Activated naive CD4-positive, alpha-beta T cell treated with anti-CD3 and anti-CD28 coated beads, Interleukin-2, amount 50 U/mL, for 72 hours (primary cell): ENCODE measurements around the gene MBTPS1. TPM values are rescaled to one million over a fixed set of nuclear protein-coding genes. Genes with fewer than 3 reads are reported as not detected.

Experiments
- ATAC-seq, 2 donors: fragments of 150-1000 bp; cut with Tn5 transposase; 2 replicates each; pipeline ENCODE4 v1.10.0; 2021; ENCODE audit warnings: mild to moderate bottlenecking in 2 of 2, moderate library complexity in 2 of 2
- DNase-seq, 2 donors: peaks; one replicate each; pipeline ENCODE4 v3.0.0; 2021 to 2022; ENCODE audit warnings: low spot score in 2 of 2
- H3K27ac Mint-ChIP-seq, 2 donors: one replicate each; pipeline ENCODE4 v1.8.0; 2022; ENCODE audit warnings: mild to moderate bottlenecking in 2 of 2, mixed read lengths in 2 of 2
- H3K36me3 Mint-ChIP-seq, 2 donors: one replicate each; pipeline ENCODE4 v1.8.0; 2022; ENCODE audit warnings: mixed read lengths in 2 of 2
- H3K9me3 Mint-ChIP-seq, 2 donors: one replicate each; pipeline ENCODE4 v1.8.0; 2022; ENCODE audit warnings: mixed read lengths in 2 of 2
- total RNA-seq, 2 donors: library from RNA; stranded (reverse); gene quantifications; one replicate each; pipeline ENCODE4 v1.2.3, GENCODE V29; 2022

The MBTPS1 gene
- total RNA-seq, 2 donors from 2014 or later = 39.9 to 41.1 TPM

DNA sequence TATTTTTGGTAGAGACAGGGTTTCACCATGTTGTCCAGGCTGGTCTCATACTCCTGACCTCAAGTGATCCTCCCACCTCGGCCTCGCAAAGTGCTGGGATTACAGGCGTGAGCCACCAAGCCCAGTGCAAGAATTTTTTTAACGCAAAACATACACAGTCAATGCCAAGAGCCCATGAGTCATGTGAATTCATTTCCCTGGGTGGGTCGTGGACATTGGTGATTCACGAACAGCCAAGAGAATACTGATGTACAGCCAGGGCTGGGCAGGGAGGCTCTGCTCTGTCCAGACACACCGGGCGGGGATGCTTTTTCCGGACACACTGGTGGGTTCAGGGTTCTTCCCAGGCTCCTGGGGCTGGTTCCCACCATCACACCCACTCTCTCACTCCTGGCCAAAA, 91.9 kb downstream of the MBTPS1 start:
- Mint-ChIP-seq H3K27ac (no peak overlapping the region), H3K9me3 (peaks cover 5 to 11% of the 10 kb centered on the region in 2 donors), H3K36me3 (peaks cover 7 to 8% of the 10 kb centered on the region in 2 donors)
- DNase-seq = no peak
- ATAC-seq = no peak

DNA sequence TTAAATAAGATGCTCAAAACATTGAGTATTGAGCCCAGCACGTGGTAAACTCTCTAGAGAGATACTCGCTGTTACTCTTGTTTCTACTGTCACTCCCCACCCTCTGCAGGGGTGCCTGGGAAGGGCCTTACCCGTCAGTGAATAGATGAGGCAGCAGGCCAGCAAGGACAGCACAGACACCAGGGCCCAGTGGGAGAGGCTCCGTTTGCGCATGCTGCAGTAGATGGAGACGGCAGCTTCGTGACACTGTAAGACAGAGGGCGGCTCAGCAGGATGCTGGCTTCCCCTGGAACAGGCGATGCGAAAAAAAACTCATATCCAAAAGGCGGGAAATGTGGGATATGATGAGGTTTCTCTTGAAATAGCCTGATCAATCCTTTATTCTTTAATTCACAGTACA, 94.1 kb downstream of the MBTPS1 start:
- no peak for ATAC-seq
- H3K36me3 Mint-ChIP-seq = peaks cover 7 to 14% of the 10 kb centered on the region in 2 donors
- no peak for DNase-seq
- H3K9me3 Mint-ChIP-seq = peaks cover 5 to 21% of the 10 kb centered on the region in 2 donors
- no peak overlapping the region for H3K27ac Mint-ChIP-seq

DNA sequence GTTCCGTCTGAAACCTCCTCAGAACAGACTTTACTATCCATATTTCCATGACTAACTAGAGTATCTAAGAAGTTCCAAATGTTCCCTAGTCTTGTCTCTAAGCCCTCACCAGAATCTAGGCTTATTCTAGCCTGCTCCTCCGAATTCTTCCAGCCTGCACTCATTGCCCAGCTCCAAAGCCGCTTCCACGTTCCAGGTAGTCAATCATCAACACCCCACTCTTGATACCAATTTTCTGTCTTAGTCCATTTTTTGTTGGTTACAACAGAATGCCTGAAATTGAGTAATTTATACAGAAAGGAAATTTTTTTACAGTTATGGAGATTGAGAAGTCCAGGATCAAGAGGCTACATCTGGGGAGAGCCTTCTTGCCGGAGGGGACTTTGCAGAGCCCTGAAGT, 95.3 kb downstream of the MBTPS1 start:
- ATAC-seq = no peak
- H3K9me3 Mint-ChIP-seq = peaks cover 5 to 21% of the 10 kb centered on the region in 2 donors
- no peak overlapping the region for H3K27ac Mint-ChIP-seq

DNA sequence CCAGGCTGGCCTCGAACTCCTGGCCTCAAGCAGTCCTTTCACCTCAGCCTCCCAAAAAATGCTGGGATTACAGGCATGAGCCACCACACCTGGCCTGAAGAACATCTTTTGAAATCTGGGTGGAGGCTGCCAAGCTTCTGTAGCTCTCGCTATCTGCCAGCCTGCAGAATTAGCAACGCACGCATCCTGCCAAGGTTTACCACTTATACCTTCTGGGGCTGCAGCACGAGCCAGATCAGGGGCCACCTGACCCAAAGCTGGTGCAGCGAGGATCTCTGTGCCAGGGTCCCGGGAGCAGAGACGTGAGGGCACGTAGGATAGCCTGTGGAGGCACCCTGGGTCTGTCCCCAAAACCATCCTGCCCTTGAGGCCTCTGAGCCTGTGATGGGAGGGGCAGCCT, 96.4 kb downstream of the MBTPS1 start:
- no peak for ATAC-seq
- Mint-ChIP-seq H3K9me3 (peaks cover 5 to 21% of the 10 kb centered on the region in 2 donors), H3K27ac (no peak overlapping the region), H3K36me3 (peaks cover 7 to 14% of the 10 kb centered on the region in 2 donors)
- no peak for DNase-seq

More for the DNA sequence above, 95.3 kb downstream of the MBTPS1 start:
- peaks cover 7 to 14% of the 10 kb centered on the region in 2 donors for H3K36me3 Mint-ChIP-seq
- DNase-seq = no peak

DNA sequence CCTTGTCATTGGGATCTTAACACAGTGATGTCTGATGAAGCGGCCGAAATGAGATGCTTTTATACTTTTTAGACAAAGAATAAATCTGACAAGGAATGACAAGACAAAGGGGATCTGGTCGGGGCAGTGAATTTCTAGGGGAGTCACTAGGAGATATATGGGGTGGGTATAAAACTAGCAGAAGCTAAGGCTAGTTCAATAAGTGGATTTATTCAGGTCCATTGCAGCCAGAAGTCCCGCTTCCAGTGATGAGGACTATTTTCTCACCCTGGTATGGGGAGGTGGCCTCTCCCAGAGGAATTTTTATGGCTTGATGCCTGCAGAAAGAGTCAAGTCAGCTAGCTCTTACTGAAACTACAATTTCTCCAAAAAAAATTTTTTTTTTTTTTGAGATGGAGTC, 98.0 kb downstream of the MBTPS1 start:
- Mint-ChIP-seq H3K9me3 (peaks cover 9 to 21% of the 10 kb centered on the region in 2 donors), H3K36me3 (peaks cover 7 to 14% of the 10 kb centered on the region in 2 donors), H3K27ac (no peak overlapping the region)
- no peak for ATAC-seq
- DNase-seq = no peak

DNA sequence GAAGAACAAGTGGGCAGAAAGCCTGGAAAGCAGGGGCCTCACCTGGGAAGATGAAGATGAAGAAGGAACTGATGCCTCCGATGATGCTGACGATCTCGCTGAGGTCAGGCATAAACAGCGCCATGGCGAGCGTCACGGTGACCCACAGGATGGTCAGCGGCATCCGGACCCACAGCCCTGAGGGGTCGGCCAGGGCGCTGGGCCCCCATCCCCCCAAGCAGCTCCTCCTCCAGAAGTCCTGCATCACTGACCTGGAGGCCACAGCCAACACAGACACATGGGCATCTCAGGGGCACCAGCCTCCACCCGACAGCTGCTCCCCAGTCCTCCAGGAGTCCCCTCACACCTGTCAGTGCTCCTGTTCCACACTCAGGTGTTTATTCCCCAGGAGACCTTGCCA, 100.3 kb downstream of the MBTPS1 start:
- ATAC-seq = no peak
- Mint-ChIP-seq H3K27ac (no peak overlapping the region), H3K9me3 (peaks cover 6 to 15% of the 10 kb centered on the region in 2 donors), H3K36me3 (peaks cover 3 to 9% of the 10 kb centered on the region in 2 donors)
- DNase-seq = no peak

DNA sequence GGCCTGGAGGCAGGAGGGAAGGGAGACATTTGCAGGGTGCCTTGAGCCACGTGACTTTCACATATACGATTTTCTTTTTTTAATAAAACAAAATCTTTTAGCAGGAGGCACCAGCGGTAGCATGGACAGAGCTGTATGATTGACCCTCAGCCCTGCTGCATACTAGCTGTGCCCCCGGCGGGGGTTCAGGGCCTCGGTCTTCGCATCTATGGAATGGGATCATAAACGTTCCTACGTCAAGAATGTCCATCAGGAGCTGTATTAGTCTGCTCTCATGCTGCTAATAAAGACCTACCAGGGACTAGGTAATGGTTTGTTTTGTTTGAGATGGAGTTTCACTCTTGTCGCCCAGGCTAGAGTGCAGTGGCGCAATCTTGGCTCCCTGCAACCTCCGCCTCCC, 101.3 kb downstream of the MBTPS1 start:
- DNase-seq (no peak), ATAC-seq (no peak)
- H3K27ac Mint-ChIP-seq = no peak overlapping the region
- H3K9me3 Mint-ChIP-seq = peaks cover 4 to 9% of the 10 kb centered on the region in 2 donors
- peaks cover 0 to 6% of the 10 kb centered on the region in 2 donors for H3K36me3 Mint-ChIP-seq

DNA sequence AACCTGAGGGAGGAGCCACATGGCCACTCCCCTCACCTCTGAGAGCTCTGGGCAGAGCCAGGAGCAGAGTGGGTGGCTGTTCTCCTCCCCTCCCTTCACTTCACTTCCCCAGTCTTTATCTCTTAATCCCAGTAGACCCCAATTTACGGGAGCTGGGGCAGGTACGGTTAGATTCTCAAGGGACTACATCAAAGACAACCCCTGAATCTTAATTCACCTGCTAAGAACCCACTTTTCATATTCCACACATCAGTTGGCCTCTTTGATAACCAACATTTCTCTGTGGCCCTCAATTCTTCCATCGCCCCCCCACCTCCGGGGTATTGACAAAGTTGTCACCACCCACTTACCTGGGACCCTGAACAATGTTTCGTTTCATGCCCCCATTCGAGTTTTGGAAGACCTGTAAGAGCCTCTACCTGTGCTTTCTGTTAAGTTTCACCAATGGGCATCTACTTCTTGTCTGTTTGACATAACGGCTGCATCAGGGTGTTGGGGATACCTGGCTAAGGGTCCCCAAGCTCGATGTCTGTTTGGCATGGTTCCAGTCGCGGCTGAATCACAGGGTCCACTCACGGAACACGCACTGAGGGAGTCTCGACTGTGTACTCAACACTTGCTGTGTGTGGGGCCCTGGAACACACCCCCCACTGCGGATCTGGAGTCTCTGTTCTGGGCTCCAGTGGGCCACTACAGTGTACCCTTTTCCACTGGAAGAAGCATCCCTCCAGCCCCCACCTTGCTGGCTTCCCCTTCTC, 102.0 kb downstream of the MBTPS1 start:
- peak overlapping the region in 1 of 2 donors; percentile 55 for H3K27ac Mint-ChIP-seq
- H3K36me3 Mint-ChIP-seq = peaks cover 0 to 6% of the 10 kb centered on the region in 2 donors
- no peak for ATAC-seq
- H3K9me3 Mint-ChIP-seq = peaks cover 4 to 9% of the 10 kb centered on the region in 2 donors
- DNase-seq = no peak

DNA sequence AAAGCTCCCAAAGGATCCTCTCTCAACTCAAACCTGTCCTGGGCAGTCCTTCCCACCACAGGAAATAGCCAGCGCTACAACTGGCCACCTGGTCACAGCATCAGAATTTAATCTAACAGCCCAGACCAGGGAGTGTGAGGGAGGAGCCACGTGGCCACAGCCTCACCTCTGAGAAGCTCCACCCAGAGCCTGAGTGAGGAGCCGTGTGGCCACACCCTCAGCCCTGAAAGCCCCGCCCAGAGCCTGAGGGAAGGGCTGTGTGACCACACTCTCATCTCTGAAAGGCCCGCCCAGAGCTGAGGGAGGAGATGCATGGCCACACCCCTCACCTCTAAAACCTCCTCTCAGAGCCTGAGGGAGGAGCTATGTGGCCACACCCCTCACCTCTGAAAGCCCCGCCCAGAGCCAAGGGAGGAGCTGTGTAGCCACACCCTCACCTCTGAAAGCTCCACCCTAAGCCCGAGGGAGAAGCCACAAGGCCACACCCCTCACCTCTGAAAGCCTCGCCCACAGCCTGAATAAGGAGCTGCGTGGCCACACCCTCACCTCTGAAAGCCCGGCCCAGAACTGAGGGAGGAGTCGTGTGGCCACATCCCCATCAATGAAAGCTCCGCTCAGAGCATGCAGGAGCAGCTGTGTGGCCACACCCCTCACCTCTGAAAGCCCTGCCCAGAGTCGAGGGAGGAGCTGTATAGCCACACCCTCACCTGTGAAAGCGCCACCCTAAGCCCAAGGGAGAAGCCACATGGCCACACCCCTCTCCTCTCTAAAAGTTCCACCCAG, 102.8 kb downstream of the MBTPS1 start:
- no peaks in the 10 kb centered on the region for H3K36me3 Mint-ChIP-seq
- peak; percentile 85 to 89 for ATAC-seq
- H3K27ac Mint-ChIP-seq = peak overlapping the region in 1 of 2 donors; percentile 55
- peak; percentile 71 to 79 for DNase-seq
- H3K9me3 Mint-ChIP-seq = peaks cover 4% of the 10 kb centered on the region in 2 donors

DNA sequence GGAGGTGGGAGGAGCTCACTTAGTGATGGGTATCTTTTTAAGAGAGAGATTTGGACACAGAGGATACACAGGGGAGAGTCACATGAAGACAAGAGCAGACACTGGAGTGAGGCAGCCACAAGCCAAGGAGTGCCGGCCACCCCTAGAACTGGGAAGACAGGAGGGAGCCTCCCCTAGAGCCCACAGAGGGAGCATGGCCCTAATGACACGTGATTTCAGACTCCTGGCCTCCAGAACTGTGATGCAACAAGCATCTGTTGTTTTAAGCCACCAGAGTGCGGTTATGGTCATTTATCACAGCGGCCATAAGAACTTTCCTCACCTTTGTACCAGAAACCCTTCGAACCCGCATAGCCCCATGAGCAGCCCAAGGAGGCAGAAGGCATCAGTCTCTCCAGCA, 107.5 kb downstream of the MBTPS1 start:
- ATAC-seq (no peak), DNase-seq (no peak)
- Mint-ChIP-seq H3K27ac (no peak overlapping the region), H3K9me3 (no peaks in the 10 kb centered on the region), H3K36me3 (no peaks in the 10 kb centered on the region)

DNA sequence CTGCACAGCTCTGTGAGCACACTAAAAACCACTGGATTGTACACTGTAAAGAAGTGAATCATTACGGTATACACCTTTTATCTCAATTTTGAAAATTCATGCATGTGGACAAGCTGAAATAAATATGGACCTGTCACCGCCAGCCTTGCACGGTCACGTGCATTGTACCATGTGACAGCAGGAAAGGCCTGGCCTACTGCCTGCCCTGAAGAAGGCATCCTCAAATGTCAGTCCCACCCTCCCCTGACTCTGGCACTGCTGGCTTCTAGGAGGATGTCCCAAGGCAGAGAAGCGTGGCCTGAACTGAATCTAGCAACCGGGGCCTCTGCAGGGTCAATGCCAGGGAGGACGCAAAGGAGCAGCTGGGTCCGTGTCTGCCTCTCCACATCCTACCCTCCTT, 108.8 kb downstream of the MBTPS1 start:
- Mint-ChIP-seq H3K9me3 (no peaks in the 10 kb centered on the region), H3K36me3 (no peaks in the 10 kb centered on the region), H3K27ac (no peak overlapping the region)
- no peak for DNase-seq
- no peak for ATAC-seq

DNA sequence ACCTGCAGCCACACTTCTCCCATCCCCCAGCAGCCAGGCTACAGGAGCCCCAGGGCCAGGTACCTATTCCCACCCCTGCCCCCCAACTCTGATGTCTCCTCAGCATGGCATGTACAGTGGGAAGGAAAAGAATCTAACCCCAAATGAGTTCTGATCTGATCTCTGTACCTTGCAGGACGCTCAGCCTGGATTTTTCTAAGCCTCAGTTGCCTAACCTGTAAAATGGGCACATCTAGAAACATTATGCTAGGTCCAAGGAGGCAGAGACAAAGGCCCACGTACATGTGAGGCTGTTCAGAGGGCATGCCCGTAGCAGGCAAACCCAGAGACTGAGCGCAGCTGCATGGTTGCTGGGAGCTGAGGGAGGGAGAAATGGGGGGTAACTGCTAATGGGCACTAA, 109.2 kb downstream of the MBTPS1 start:
- ATAC-seq = no peak
- Mint-ChIP-seq H3K9me3 (no peaks in the 10 kb centered on the region), H3K27ac (no peak overlapping the region), H3K36me3 (no peaks in the 10 kb centered on the region)
- DNase-seq = no peak

DNA sequence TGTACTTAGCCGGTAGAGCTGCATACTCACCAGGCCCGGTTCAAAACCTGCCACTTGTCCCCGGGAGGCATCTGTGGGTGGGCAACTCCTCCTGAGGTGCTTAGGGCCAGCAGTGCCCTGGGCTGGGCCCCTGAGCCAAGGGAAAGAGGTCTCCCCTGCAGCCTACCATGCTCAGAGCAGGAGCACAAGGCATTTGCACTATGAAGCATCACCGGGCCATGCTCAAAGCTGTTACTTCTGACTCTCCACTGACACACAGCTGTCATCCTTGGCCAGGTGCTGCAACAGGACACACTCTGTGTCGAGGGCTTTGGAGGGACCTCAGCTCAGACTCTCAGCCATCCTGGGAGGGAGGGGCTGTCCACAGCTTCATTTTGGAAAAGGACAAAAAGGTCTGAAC, 111.4 kb downstream of the MBTPS1 start:
- Mint-ChIP-seq H3K36me3 (no peaks in the 10 kb centered on the region), H3K27ac (no peak overlapping the region), H3K9me3 (no peaks in the 10 kb centered on the region)
- DNase-seq (no peak), ATAC-seq (no peak)

DNA sequence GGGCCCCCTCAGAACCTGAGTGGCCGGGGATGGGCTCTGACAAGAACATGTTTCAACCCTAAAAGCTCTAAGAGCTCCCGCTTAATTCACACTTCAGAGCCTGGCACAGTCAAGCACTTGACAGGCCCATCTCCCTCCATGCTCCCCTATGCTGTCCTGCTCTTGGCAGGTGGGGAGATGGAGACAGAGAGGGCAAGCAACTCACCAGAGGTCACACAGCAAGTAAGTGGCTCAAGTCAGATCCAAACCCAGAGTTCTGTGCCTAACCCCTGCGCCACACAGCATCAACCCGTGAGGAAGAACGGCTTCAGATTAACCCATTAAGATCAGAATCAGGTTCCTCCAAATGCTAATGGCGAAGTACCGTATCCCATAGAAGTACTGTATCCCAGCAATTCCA, 112.3 kb downstream of the MBTPS1 start:
- Mint-ChIP-seq H3K9me3 (no peaks in the 10 kb centered on the region), H3K27ac (no peak overlapping the region), H3K36me3 (no peaks in the 10 kb centered on the region)
- no peak for DNase-seq
- no peak for ATAC-seq
